ENCODE results near the gene SRGAP1.
"Not testable (repeated sequence)": the region's sequence is repeated elsewhere in the genome, so short reads cannot be mapped to it uniquely, and the experiment has no call there.

Gene SRGAP1

DNA sequence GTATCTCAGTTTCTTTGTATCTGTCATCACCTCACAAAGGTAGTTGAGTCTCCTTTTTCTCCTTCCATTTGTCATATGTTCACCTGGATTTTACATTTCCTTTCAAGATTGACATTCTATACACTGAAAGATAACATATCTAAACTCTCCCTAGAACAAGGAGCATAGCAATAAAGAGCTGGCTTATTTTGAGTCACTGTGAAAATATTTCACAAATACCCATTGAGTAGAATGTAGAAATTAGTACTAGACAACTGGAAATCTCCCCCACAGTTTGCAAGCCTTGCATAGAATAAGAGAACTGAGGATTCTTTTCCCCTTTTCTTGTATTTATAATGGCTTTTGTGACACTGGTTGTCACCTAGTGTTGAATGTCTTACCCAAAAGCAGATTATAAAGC, 266.4 kb downstream of the SRGAP1 start:
- in situ Hi-C loops (cut with MboI; ENCODE audit: low sequenced_read_pairs) = no loop called here
- H3K4me3 ChIP-seq = no peak overlapping the region
- DNase-seq (ENCODE audit: low spot score in 2 of 2) = peak in 1 of 2 experiments; percentile 72

DNA sequence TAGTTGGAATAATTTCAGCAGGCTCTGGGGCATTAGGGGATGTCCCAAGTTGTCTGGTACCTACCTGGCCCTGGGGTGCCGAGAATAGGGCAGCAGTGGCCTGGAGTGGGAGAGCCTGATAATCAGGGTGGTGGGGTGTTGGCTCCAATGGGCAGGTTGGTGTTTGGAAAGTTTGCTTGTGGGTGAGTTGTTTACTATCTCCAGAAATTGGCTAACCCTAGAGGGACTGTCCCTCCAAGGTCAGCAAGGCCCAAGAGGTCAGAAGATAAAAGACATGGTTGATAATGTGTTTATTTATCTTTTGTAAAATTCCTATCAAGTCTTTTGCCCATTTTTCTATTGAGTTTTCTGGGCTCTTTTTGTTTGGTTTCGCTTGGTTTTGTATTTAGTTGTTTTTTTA, 272.5 kb downstream of the SRGAP1 start:
- Histone ChIP-seq H3K4me1 (peaks cover 16% of the 10 kb centered on the region), H3K36me3 (replicated peaks) (no peaks in the 10 kb centered on the region), H3K9me3 (no peaks in the 10 kb centered on the region), H3K4me3 (no peak overlapping the region), H3K27me3 (ENCODE audit: low read depth) (no peaks in the 10 kb centered on the region)
- no peak for DNase-seq (ENCODE audit: low spot score in 2 of 2)
- in situ Hi-C loops (cut with MboI; ENCODE audit: low sequenced_read_pairs) = no loop called here

More for the DNA sequence above, 266.4 kb downstream of the SRGAP1 start:
- Histone ChIP-seq H3K27me3 (ENCODE audit: low read depth) (no peaks in the 10 kb centered on the region), H3K4me1 (peaks cover 6% of the 10 kb centered on the region), H3K36me3 (replicated peaks) (no peaks in the 10 kb centered on the region), H3K9me3 (no peaks in the 10 kb centered on the region)

- DNase-seq (ENCODE audit: low spot score in 2 of 2) = peak; percentile 13 to 39
- in situ Hi-C loops (cut with MboI; ENCODE audit: low sequenced_read_pairs) = no loop called here
- H3K4me3 ChIP-seq = no peak overlapping the region
- no peaks in the 10 kb centered on the region for H3K36me3 ChIP-seq (replicated peaks)
- no peaks in the 10 kb centered on the region for H3K9me3 ChIP-seq
- H3K4me1 ChIP-seq = peaks cover 18% of the 10 kb centered on the region
- no peaks in the 10 kb centered on the region for H3K27me3 ChIP-seq (ENCODE audit: low read depth)
Observed at GRCh38 chr12:64120568-64120967, 276.1 kb downstream of the SRGAP1 start.

GRCh38 chr12:64121086-64121485, 276.6 kb downstream of the SRGAP1 start:
- H3K9me3 ChIP-seq; DNase-seq (ENCODE audit: low spot score in 2 of 2); H3K4me3 ChIP-seq; H3K36me3 ChIP-seq (replicated peaks); H3K27me3 ChIP-seq (ENCODE audit: low read depth); in situ Hi-C loops (cut with MboI; ENCODE audit: low sequenced_read_pairs): not testable (repeated sequence)
- H3K4me1 ChIP-seq = peaks cover 18% of the 10 kb centered on the region

DNA sequence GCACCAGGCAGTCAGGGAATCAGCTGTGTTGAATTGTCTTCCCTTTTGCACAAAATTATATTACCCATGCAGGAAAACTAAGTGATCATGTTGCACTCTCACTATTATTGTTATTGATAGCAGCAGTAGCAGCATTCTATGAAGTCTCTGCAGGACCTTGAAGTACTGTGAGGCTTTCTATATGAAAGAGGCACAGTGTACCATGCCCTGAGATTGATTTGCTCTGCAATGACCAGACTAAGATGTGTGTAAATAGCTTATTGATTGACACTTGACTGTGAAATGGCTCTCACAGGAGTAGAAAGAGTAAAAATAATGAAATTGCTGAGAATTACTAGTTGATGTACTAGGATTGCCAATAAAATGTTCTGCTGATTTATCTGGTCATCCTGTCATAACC, 277.7 kb downstream of the SRGAP1 start:
- DNase-seq (ENCODE audit: low spot score in 2 of 2) = no peak
- Histone ChIP-seq H3K4me1 (peaks cover 18% of the 10 kb centered on the region), H3K27me3 (ENCODE audit: low read depth) (no peaks in the 10 kb centered on the region), H3K9me3 (no peaks in the 10 kb centered on the region), H3K36me3 (replicated peaks) (no peaks in the 10 kb centered on the region), H3K4me3 (no peak overlapping the region)
- in situ Hi-C loops (cut with MboI; ENCODE audit: low sequenced_read_pairs) = no loop called here

- in situ Hi-C loops (cut with MboI; ENCODE audit: low sequenced_read_pairs) = no loop called here
- no peak for DNase-seq (ENCODE audit: low spot score in 2 of 2)
- H3K9me3 ChIP-seq = no peaks in the 10 kb centered on the region
- peaks cover 18% of the 10 kb centered on the region for H3K4me1 ChIP-seq
- no peak overlapping the region for H3K4me3 ChIP-seq
- H3K36me3 ChIP-seq (replicated peaks) = no peaks in the 10 kb centered on the region
- H3K27me3 ChIP-seq (ENCODE audit: low read depth) = no peaks in the 10 kb centered on the region
Observed at GRCh38 chr12:64122995-64123394, 278.5 kb downstream of the SRGAP1 start.

- H3K27me3 ChIP-seq (ENCODE audit: low read depth) = no peaks in the 10 kb centered on the region
- in situ Hi-C loops (cut with MboI; ENCODE audit: low sequenced_read_pairs) = no loop called here
Observed at GRCh38 chr12:64123448-64123847, 278.9 kb downstream of the SRGAP1 start.

GRCh38 chr12:64124511-64125197, 280.2 kb downstream of the SRGAP1 start:
- no peak overlapping the region for H3K4me3 ChIP-seq
- peaks cover 18% of the 10 kb centered on the region for H3K4me1 ChIP-seq
- in situ Hi-C loops (cut with MboI; ENCODE audit: low sequenced_read_pairs) = no loop called here
- no peaks in the 10 kb centered on the region for H3K9me3 ChIP-seq
- no peak for DNase-seq (ENCODE audit: low spot score in 2 of 2)
- H3K36me3 ChIP-seq (replicated peaks) = peaks cover 2% of the 10 kb centered on the region; the same call in 1 of the 2 replicates
- H3K27me3 ChIP-seq (ENCODE audit: low read depth) = no peaks in the 10 kb centered on the region

More at GRCh38 chr12:64123448-64123847, 278.9 kb downstream of the SRGAP1 start:
- peaks cover 2% of the 10 kb centered on the region; the same call in 1 of the 2 replicates for H3K36me3 ChIP-seq (replicated peaks)
- peaks cover 18% of the 10 kb centered on the region for H3K4me1 ChIP-seq
- no peak overlapping the region for H3K4me3 ChIP-seq
- no peaks in the 10 kb centered on the region for H3K9me3 ChIP-seq
- DNase-seq (ENCODE audit: low spot score in 2 of 2) = no peak

- DNase-seq (ENCODE audit: low spot score in 2 of 2) = no peak
- H3K36me3 ChIP-seq (replicated peaks) = peaks cover 2% of the 10 kb centered on the region; the same call in 1 of the 2 replicates
- in situ Hi-C loops (cut with MboI; ENCODE audit: low sequenced_read_pairs) = no loop called here
- H3K4me3 ChIP-seq = no peak overlapping the region
- peaks cover 12% of the 10 kb centered on the region for H3K4me1 ChIP-seq
- no peaks in the 10 kb centered on the region for H3K27me3 ChIP-seq (ENCODE audit: low read depth)
- H3K9me3 ChIP-seq = no peaks in the 10 kb centered on the region
Observed at GRCh38 chr12:64125913-64126312, 281.4 kb downstream of the SRGAP1 start.

DNA sequence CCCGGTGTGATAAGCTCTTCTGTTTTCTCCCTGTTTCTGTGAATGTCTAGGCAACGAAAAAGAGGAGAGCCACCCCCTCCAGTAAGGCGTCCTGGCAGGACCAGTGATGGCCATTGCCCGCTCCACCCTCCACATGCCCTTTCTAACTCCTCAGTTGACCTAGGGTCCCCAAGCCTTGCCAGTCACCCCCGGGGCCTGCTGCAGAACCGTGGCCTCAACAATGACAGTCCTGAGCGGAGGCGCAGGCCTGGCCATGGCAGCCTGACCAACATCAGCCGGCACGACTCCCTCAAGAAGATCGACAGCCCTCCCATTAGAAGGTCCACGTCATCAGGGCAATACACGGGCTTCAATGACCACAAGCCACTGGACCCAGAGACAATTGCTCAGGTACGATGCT, 283.3 kb downstream of the SRGAP1 start:
- in situ Hi-C loops (cut with MboI; ENCODE audit: low sequenced_read_pairs) = no loop called here
- Histone ChIP-seq H3K4me3 (no peak overlapping the region), H3K9me3 (no peaks in the 10 kb centered on the region), H3K27me3 (ENCODE audit: low read depth) (no peaks in the 10 kb centered on the region), H3K36me3 (replicated peaks) (peaks cover 2% of the 10 kb centered on the region; the same call in 1 of the 2 replicates), H3K4me1 (no peaks in the 10 kb centered on the region)
- no peak for DNase-seq (ENCODE audit: low spot score in 2 of 2)

- H3K36me3 ChIP-seq (replicated peaks) = peaks cover 2% of the 10 kb centered on the region; the same call in 1 of the 2 replicates
- in situ Hi-C loops (cut with MboI; ENCODE audit: low sequenced_read_pairs) = no loop called here
Observed at GRCh38 chr12:64128366-64128765, 283.9 kb downstream of the SRGAP1 start.

GRCh38 chr12:64130476-64130875, 286.0 kb downstream of the SRGAP1 start:
- H3K36me3 ChIP-seq (replicated peaks); H3K27me3 ChIP-seq (ENCODE audit: low read depth); in situ Hi-C loops (cut with MboI; ENCODE audit: low sequenced_read_pairs); H3K4me3 ChIP-seq; H3K4me1 ChIP-seq; H3K9me3 ChIP-seq; DNase-seq (ENCODE audit: low spot score in 2 of 2): not testable (repeated sequence)

More at GRCh38 chr12:64128366-64128765, 283.9 kb downstream of the SRGAP1 start:
- Histone ChIP-seq H3K4me3 (no peak overlapping the region), H3K4me1 (no peaks in the 10 kb centered on the region), H3K27me3 (ENCODE audit: low read depth) (no peaks in the 10 kb centered on the region), H3K9me3 (no peaks in the 10 kb centered on the region)
- no peak for DNase-seq (ENCODE audit: low spot score in 2 of 2)

GRCh38 chr12:64131456-64131855, 287.0 kb downstream of the SRGAP1 start:
- H3K9me3 ChIP-seq; H3K4me1 ChIP-seq; DNase-seq (ENCODE audit: low spot score in 2 of 2); H3K4me3 ChIP-seq; in situ Hi-C loops (cut with MboI; ENCODE audit: low sequenced_read_pairs); H3K27me3 ChIP-seq (ENCODE audit: low read depth); H3K36me3 ChIP-seq (replicated peaks): not testable (repeated sequence)

GRCh38 chr12:64132672-64133071, 288.2 kb downstream of the SRGAP1 start:
- in situ Hi-C loops (cut with MboI; ENCODE audit: low sequenced_read_pairs); H3K9me3 ChIP-seq; DNase-seq (ENCODE audit: low spot score in 2 of 2): not testable (repeated sequence)

More at GRCh38 chr12:64132672-64133071, 288.2 kb downstream of the SRGAP1 start:
- not testable (repeated sequence) for H3K36me3 ChIP-seq (replicated peaks); H3K4me3 ChIP-seq; H3K27me3 ChIP-seq (ENCODE audit: low read depth); H3K4me1 ChIP-seq

Data from HAP-1 (cell line).